ENCODE results near the gene MICU2. TPM values are rescaled to one million over a fixed set of nuclear protein-coding genes. Genes with fewer than 3 reads are reported as not detected.

The MICU2 gene
- polyA plus RNA-seq, 1 experiment = 20.3 TPM

- POLR2A ChIA-PET = no interaction called here
- H3K4me3 ChIP-seq (ENCODE audit: low read depth, low read length) = no peak overlapping the region
- H3K36me3 ChIP-seq (ENCODE audit: control insufficient read depth, insufficient read depth, low read length) = no peaks in the 10 kb centered on the region
- no peaks in the 10 kb centered on the region for H3K27me3 ChIP-seq (ENCODE audit: control insufficient read depth, insufficient read depth, low read length)
- CTCF ChIA-PET = interaction anchor here (0.6 to 1.1 kb wide), 2 partner anchors 10 to 39 kb away, joined by 3 read pairs; no protein-coding TSS in a partner anchor
- TF ChIP-seq CTCF (IDR thresholded peaks at IDR 0.05; ENCODE audit: insufficient read depth, low read depth, low read length) = no peak
- no peak for DNase-seq (ENCODE audit: low read depth)
Observed at GRCh38 chr13:21516805-21517204, 87.2 kb downstream of the MICU2 start.

- ChIA-PET POLR2A (no interaction called here), CTCF (no interaction called here)
Observed at GRCh38 chr13:21511849-21512248, 92.1 kb downstream of the MICU2 start.

GRCh38 chr13:21504379-21504778 lies 99.6 kb downstream of the MICU2 start:
- TF ChIP-seq CTCF (IDR thresholded peaks at IDR 0.05; ENCODE audit: insufficient read depth, low read depth, low read length) = no peak
- ChIA-PET CTCF (no interaction called here), POLR2A (no interaction called here)

More at GRCh38 chr13:21511849-21512248, 92.1 kb downstream of the MICU2 start:
- Histone ChIP-seq H3K27me3 (ENCODE audit: control insufficient read depth, insufficient read depth, low read length) (no peaks in the 10 kb centered on the region), H3K4me3 (ENCODE audit: low read depth, low read length) (no peak overlapping the region), H3K36me3 (ENCODE audit: control insufficient read depth, insufficient read depth, low read length) (peaks cover 2% of the 10 kb centered on the region; the same call in 1 of the 2 replicates)
- TF ChIP-seq CTCF (IDR thresholded peaks at IDR 0.05; ENCODE audit: insufficient read depth, low read depth, low read length) = no peak
- no peak for DNase-seq (ENCODE audit: low read depth)

GRCh38 chr13:21501686-21502085 lies 102.3 kb downstream of the MICU2 start:
- CTCF ChIA-PET = interaction anchor here (1.0 kb wide), 1 partner anchor 13 kb away, joined by 4 read pairs; no protein-coding TSS in a partner anchor
- TF ChIP-seq CTCF (IDR thresholded peaks at IDR 0.05; ENCODE audit: insufficient read depth, low read depth, low read length) = no peak
- Histone ChIP-seq H3K27me3 (ENCODE audit: control insufficient read depth, insufficient read depth, low read length) (no peaks in the 10 kb centered on the region), H3K36me3 (ENCODE audit: control insufficient read depth, insufficient read depth, low read length) (no peaks in the 10 kb centered on the region), H3K4me3 (ENCODE audit: low read depth, low read length) (no peak overlapping the region)
- POLR2A ChIA-PET = no interaction called here
- DNase-seq (ENCODE audit: low read depth) = no peak

More at GRCh38 chr13:21504379-21504778, 99.6 kb downstream of the MICU2 start:
- Histone ChIP-seq H3K27me3 (ENCODE audit: control insufficient read depth, insufficient read depth, low read length) (no peaks in the 10 kb centered on the region), H3K4me3 (ENCODE audit: low read depth, low read length) (no peak overlapping the region), H3K36me3 (ENCODE audit: control insufficient read depth, insufficient read depth, low read length) (peaks cover under 1% of the 10 kb centered on the region; the same call in 1 of the 2 replicates)
- no peak for DNase-seq (ENCODE audit: low read depth)

- Histone ChIP-seq H3K36me3 (ENCODE audit: control insufficient read depth, insufficient read depth, low read length) (peaks cover 2% of the 10 kb centered on the region; the same call in 1 of the 2 replicates), H3K4me3 (ENCODE audit: low read depth, low read length) (no peak overlapping the region), H3K27me3 (ENCODE audit: control insufficient read depth, insufficient read depth, low read length) (no peaks in the 10 kb centered on the region)
- POLR2A ChIA-PET = no interaction called here
- no peak for DNase-seq (ENCODE audit: low read depth)
- TF ChIP-seq CTCF (IDR thresholded peaks at IDR 0.05; ENCODE audit: insufficient read depth, low read depth, low read length) = no peak
- CTCF ChIA-PET = no interaction called here
Observed at GRCh38 chr13:21486322-21486721, 117.6 kb downstream of the MICU2 start.
